CD4-positive, alpha-beta T cell (primary cell): Measurements from ENCODE around the gene MYH10. TPM values are rescaled to one million over a fixed set of nuclear protein-coding genes. Genes with fewer than 3 reads are reported as not detected.

Experiments used
- ATAC-seq: fragments of 200-7000 bp; cut with Tn5 transposase; one replicate; pipeline ENCODE4 v1.10.0; 2022; ENCODE audit warnings: mild to moderate bottlenecking; ENCODE audit not compliant: poor library complexity
- CTCF ChIA-PET: fragments of 350-600 bp; sonication (Branson Sonifier 250); formaldehyde crosslinking; loops from one replicate; lab custom pipeline; 2021; ENCODE audit warnings: antibody characterized with exemption, inconsistent platforms; lab: Charles Lee
- POLR2A ChIA-PET: fragments of 350-600 bp; sonication (Branson Sonifier 250); formaldehyde crosslinking; loops from one replicate; lab custom pipeline; 2021; ENCODE audit warnings: antibody characterized with exemption, inconsistent platforms; lab: Charles Lee
- DNase-seq, 14 experiments: peaks; one replicate each; pipeline ENCODE4 v3.0.0-alpha.2; 2013 to 2020; ENCODE audit warnings: mixed read lengths in 2 of 14
- H3K27ac ChIP-seq, 2 donors: one replicate each; pipeline versions ENCODE4 v1.5.1 to v1.7.0; 2013; ENCODE audit warnings: low read length in 2 of 2, low read depth in 1 of 2, mild to moderate bottlenecking in 1 of 2
- H3K27me3 ChIP-seq, 2 experiments: 1 replicate in 1 of 2; 2 replicates in 1 of 2; pipeline versions ENCODE4 v1.6.1 to v1.7.0; 2013; ENCODE audit warnings: low read length in 2 of 2, control low read depth in 1 of 2, mild to moderate bottlenecking in 1 of 2, moderate library complexity in 1 of 2; ENCODE audit not compliant: insufficient read depth in 2 of 2, control insufficient read depth in 1 of 2
- H3K36me3 ChIP-seq: one replicate; pipeline ENCODE4 v1.6.1; 2013; ENCODE audit warnings: low read length, control low read depth; ENCODE audit not compliant: insufficient read depth
- H3K4me1 ChIP-seq: one replicate; pipeline ENCODE4 v1.6.1; 2013; ENCODE audit warnings: low read length, control low read depth; ENCODE audit not compliant: insufficient read depth
- H3K4me3 ChIP-seq: one replicate; pipeline ENCODE4 v1.5.1; 2013; ENCODE audit warnings: mild to moderate bottlenecking, low read length, moderate library complexity
- H3K9me3 ChIP-seq, 2 experiments: 1 replicate in 1 of 2; 2 replicates in 1 of 2; pipeline versions ENCODE4 v1.6.1 to v1.7.0; 2013; ENCODE audit warnings: low read length in 2 of 2, mild to moderate bottlenecking in 2 of 2, control low read depth in 1 of 2, moderate library complexity in 1 of 2; ENCODE audit not compliant: control insufficient read depth in 1 of 2, insufficient read depth in 1 of 2
- H3K27ac Mint-ChIP-seq: one replicate; pipeline ENCODE4 v1.8.0; 2020; ENCODE audit warnings: mixed read lengths
- H3K27me3 Mint-ChIP-seq: one replicate; pipeline ENCODE4 v1.8.0; 2021; ENCODE audit warnings: mixed read lengths
- H3K36me3 Mint-ChIP-seq: one replicate; pipeline ENCODE4 v1.8.0; 2021; ENCODE audit warnings: low read depth, mixed read lengths
- H3K4me1 Mint-ChIP-seq: one replicate; pipeline ENCODE4 v1.8.0; 2021; ENCODE audit warnings: low read depth, mixed read lengths
- H3K4me3 Mint-ChIP-seq: one replicate; pipeline ENCODE4 v1.8.0; 2020; ENCODE audit warnings: mild to moderate bottlenecking, mixed read lengths
- H3K9me3 Mint-ChIP-seq: one replicate; pipeline ENCODE4 v1.8.0; 2020; ENCODE audit warnings: mixed read lengths
- intact Hi-C, 2 experiments: fragments of 100-400 bp; cut with DNase I in 1 of 2; cut with micrococcal nuclease in 1 of 2; formaldehyde crosslinking; loops; one replicate each; pipeline versions ENCODE4 v1.15.1 to v1.9.0; 2023 to 2025; cut with DNase I, micrococcal nuclease
- total RNA-seq, 174 experiments: library from RNA in 2 of 174; stranded (reverse) in 2 of 174; gene quantifications; one replicate each; pipeline ENCODE4 v1.2.3 and lab custom pipeline; 2021 to 2026
- TF ChIP-seq, protein P1 (sequence below): fragments of 200-600 bp; IDR thresholded peaks from one replicate; pipeline ENCODE4 v1.8.0; 2022; ENCODE audit warnings: antibody characterized with exemption, mild to moderate bottlenecking

The MYH10 gene
- total RNA-seq, 2 experiments from 2014 or later, result 1.5 to 1.9 TPM

DNA sequence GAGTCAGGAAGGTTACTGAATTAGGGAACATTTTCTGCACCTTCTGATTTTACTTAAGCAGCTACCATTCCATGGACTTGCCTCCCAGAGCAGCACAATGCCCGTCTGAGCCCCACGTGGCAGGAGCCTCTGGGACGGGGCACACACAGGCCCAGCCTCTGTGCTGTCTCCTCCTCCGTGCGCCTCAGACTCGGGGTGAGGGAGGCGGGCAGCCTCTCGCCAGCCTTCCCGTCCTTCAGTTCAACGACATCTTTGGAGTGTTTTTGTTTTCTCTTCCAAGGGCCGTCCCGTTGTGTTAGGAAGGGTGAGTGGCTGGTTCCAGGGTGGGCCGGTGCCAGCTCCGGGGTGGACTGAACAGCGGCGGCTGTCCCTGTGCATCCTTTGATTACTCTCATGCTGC is 163.0 kb downstream of the MYH10 start:
- ChIA-PET POLR2A (no interaction called here), CTCF (no interaction called here)
- Histone ChIP-seq H3K4me1 (no peaks in the 10 kb centered on the region), H3K27ac (no peak overlapping the region), H3K36me3 (peaks cover 77% of the 10 kb centered on the region), H3K9me3 (no peaks in the 10 kb centered on the region), H3K27me3 (no peaks in the 10 kb centered on the region), H3K4me3 (no peak overlapping the region)
- H3K36me3 Mint-ChIP-seq, result peaks cover 90% of the 10 kb centered on the region
- no peak for DNase-seq
- no peaks in the 10 kb centered on the region for H3K27me3 Mint-ChIP-seq
- ATAC-seq, result no peak
- TF ChIP-seq, protein P1, sequence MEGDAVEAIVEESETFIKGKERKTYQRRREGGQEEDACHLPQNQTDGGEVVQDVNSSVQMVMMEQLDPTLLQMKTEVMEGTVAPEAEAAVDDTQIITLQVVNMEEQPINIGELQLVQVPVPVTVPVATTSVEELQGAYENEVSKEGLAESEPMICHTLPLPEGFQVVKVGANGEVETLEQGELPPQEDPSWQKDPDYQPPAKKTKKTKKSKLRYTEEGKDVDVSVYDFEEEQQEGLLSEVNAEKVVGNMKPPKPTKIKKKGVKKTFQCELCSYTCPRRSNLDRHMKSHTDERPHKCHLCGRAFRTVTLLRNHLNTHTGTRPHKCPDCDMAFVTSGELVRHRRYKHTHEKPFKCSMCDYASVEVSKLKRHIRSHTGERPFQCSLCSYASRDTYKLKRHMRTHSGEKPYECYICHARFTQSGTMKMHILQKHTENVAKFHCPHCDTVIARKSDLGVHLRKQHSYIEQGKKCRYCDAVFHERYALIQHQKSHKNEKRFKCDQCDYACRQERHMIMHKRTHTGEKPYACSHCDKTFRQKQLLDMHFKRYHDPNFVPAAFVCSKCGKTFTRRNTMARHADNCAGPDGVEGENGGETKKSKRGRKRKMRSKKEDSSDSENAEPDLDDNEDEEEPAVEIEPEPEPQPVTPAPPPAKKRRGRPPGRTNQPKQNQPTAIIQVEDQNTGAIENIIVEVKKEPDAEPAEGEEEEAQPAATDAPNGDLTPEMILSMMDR, result no peak
- no peak overlapping the region for H3K4me3 Mint-ChIP-seq
- no peak overlapping the region for H3K27ac Mint-ChIP-seq
- intact Hi-C loops, result no loop called here
- H3K9me3 Mint-ChIP-seq, result no peaks in the 10 kb centered on the region
- H3K4me1 Mint-ChIP-seq, result peaks cover 8% of the 10 kb centered on the region

DNA sequence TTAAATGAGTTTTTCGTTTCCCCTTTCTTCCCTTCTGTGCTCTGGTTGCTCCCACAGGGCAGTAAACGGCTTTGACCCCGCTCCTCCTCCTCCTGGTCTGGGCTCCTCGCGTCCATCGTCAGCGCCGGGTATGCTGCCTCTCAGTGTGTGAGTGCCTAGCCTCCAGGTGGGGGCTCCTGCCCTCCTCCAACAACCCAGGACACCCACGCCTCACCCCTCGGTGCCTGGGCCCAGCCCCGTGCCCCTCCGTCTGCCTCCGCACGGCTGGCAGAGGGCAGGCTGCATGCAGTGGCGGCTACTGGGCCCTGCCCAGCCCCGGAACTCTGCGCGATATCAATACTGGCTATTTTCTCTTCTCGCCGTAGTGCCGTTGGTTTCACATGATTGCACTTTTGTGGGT is 163.7 kb downstream of the MYH10 start:
- CTCF ChIA-PET, result no interaction called here

DNA sequence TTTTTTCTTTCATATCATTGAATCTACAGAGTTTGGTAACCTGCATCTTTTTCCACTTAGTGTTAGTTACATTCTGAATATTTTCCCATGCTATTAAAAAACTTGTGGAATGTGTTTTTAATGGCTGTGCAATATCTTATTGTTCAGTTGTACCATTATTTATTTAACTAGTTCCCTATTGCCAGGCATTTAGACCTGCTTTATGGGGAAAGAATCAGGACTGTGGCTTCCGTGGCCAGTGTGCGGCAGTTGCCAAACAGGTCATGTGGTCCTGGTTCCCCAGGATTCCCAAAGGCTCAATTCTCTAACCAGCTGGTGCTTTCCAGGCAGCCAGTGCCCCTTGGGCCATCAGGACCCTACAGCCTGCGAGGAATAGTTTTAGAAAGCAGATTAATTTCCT is 164.1 kb downstream of the MYH10 start:
- DNase-seq (no peak), ATAC-seq (no peak)
- H3K4me1 Mint-ChIP-seq, result peaks cover 17% of the 10 kb centered on the region
- intact Hi-C loops, result no loop called here
- no peaks in the 10 kb centered on the region for H3K27me3 Mint-ChIP-seq
- no peaks in the 10 kb centered on the region for H3K9me3 ChIP-seq
- ChIA-PET CTCF (no interaction called here), POLR2A (no interaction called here)
- H3K27me3 ChIP-seq, result no peaks in the 10 kb centered on the region
- H3K27ac ChIP-seq, result no peak overlapping the region
- H3K36me3 Mint-ChIP-seq, result peaks cover 93% of the 10 kb centered on the region
- H3K4me3 ChIP-seq, result no peak overlapping the region
- peaks cover 2% of the 10 kb centered on the region for H3K4me1 ChIP-seq
- no peak overlapping the region for H3K4me3 Mint-ChIP-seq
- TF ChIP-seq, protein P1, result no peak
- H3K9me3 Mint-ChIP-seq, result no peaks in the 10 kb centered on the region
- no peak overlapping the region for H3K27ac Mint-ChIP-seq
- peaks cover 78% of the 10 kb centered on the region for H3K36me3 ChIP-seq

More for the DNA sequence above, 163.7 kb downstream of the MYH10 start:
- Histone ChIP-seq H3K9me3 (no peaks in the 10 kb centered on the region), H3K27me3 (no peaks in the 10 kb centered on the region), H3K4me3 (no peak overlapping the region), H3K36me3 (peaks cover 78% of the 10 kb centered on the region), H3K4me1 (peaks cover under 1% of the 10 kb centered on the region), H3K27ac (no peak overlapping the region)
- Mint-ChIP-seq H3K27ac (no peak overlapping the region), H3K9me3 (no peaks in the 10 kb centered on the region), H3K4me3 (no peak overlapping the region), H3K27me3 (no peaks in the 10 kb centered on the region), H3K4me1 (peaks cover 13% of the 10 kb centered on the region), H3K36me3 (peaks cover 93% of the 10 kb centered on the region)
- TF ChIP-seq, protein P1, result no peak
- ATAC-seq (no peak), DNase-seq (no peak)
- intact Hi-C loops, result no loop called here
- POLR2A ChIA-PET, result no interaction called here
